HUES6 (cell line): Measurements from ENCODE around the gene SETD6.
"Not testable (repeated sequence)": the region's sequence is repeated elsewhere in the genome, so short reads cannot be mapped to it uniquely, and the experiment has no call there.

Experiments used
- H3K27ac ChIP-seq: 2 replicates; pipeline ENCODE4 v1.7.0; 2013; ENCODE audit warnings: low read depth, mild to moderate bottlenecking, low read length, inconsistent platforms
- H3K27me3 ChIP-seq: 2 replicates; pipeline ENCODE4 v1.6.1; 2013; ENCODE audit warnings: low read length; ENCODE audit not compliant: control insufficient read depth, insufficient read depth
- H3K36me3 ChIP-seq: 2 replicates; pipeline ENCODE4 v1.6.1; 2013; ENCODE audit warnings: low read length; ENCODE audit not compliant: control insufficient read depth, insufficient read depth
- H3K4me1 ChIP-seq: 2 replicates; pipeline ENCODE4 v1.6.1; 2013; ENCODE audit warnings: low read length; ENCODE audit not compliant: control insufficient read depth, insufficient read depth
- H3K4me3 ChIP-seq: 2 replicates; pipeline ENCODE4 v1.5.1; 2013; ENCODE audit warnings: low read depth, low read length
- H3K9ac ChIP-seq: one replicate; pipeline ENCODE4 v1.6.1; 2013; ENCODE audit warnings: mild to moderate bottlenecking, low read length
- H3K9me3 ChIP-seq: 2 replicates; pipeline ENCODE4 v1.6.1; 2013; ENCODE audit warnings: low read depth, low read length; ENCODE audit not compliant: control insufficient read depth, insufficient read depth

Gene SETD6

DNA sequence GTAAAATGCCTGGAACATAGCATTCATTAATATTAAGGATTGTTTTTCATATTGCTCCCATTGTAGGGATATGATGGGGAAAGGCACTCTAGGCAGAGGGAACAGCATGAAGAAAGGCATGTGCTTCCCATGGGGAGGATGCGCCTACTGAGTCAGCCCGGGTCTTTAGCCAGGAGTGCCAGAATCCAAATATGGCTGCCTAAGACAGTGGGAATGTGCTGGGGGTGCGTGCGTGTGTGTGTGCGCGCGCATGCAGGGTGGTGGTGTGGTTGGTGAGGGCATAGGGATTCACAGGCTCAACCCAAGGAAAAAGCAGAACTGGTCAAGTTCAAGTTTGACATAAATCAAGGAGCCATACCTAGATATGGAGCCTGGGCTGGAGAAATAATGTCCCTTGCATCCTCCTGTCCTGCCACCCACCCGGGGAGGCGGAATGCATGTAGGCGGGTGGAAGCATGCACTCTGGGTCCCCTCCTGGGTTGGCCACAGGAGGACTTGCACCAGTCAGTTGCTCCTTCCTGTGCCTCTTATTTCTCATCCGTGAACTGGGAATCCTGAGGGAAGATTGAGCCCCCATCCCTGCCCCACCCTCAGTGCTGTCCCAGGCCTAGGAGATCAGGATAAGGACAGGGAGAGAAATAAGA, 34.0 kb upstream of the SETD6 start:
- no peak overlapping the region for H3K27ac ChIP-seq
- no peaks in the 10 kb centered on the region for H3K36me3 ChIP-seq
- no peak overlapping the region for H3K9ac ChIP-seq
- H3K27me3 ChIP-seq: no peaks in the 10 kb centered on the region
- peaks cover 6% of the 10 kb centered on the region; the same call in 1 of the 2 replicates for H3K4me1 ChIP-seq
- no peaks in the 10 kb centered on the region for H3K9me3 ChIP-seq
- H3K4me3 ChIP-seq: no peak overlapping the region

DNA sequence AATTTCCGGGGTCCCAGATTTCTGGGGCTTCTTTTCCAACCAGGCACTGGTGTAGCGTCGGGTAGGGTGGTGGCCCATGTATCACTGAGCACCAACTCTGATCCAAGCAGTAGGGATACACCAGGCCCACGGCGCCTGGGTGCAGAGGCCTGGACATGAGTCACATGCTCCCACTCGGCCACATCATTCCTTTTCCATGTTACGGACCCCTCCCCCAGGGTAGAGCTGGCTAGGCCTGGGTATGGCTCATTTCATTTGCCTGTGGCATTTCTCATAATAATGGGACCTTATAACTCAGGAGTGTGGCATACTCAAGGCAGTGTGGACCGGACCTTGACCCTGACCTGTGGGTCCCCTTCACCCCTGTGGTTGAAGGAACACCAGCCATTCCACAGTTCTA, 33.4 kb upstream of the SETD6 start:
- H3K4me3 ChIP-seq: no peak overlapping the region
- no peaks in the 10 kb centered on the region for H3K27me3 ChIP-seq
- H3K9me3 ChIP-seq: no peaks in the 10 kb centered on the region
- peaks cover 6% of the 10 kb centered on the region; the same call in 1 of the 2 replicates for H3K4me1 ChIP-seq
- H3K27ac ChIP-seq: no peak overlapping the region
- no peak overlapping the region for H3K9ac ChIP-seq
- H3K36me3 ChIP-seq: no peaks in the 10 kb centered on the region

DNA sequence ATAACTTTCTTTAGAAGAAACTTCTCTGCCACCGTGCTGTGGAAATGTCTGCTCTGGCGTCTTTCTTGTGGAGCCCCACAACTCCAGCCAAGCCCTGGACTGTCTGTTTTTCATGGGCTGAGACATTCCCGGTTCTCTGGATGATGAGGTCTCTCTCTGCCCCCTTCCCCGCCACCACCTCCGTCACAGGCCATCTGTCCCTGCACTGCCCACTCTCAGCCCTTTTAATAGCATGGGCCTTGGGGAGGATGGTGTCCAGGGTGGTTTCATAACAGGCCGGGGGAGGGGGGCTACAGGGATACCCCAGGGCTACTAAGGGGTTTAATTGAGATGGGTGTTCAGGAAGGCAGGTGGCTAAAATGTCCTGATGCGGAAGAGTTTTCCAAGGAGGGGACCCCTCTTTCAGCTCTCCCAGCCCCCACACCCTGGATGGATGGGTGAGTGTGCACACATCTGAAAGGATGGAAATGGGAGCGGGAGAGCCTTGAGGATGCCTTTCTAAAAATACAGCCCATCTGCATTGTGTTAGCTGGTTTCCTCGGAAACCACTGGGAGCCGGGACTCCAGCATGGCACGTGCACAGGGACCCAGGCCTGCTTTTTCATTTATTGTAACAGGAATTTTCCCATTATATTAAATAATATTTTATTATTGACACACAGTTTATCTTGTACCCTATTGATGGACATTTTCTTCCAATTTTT, 30.0 kb upstream of the SETD6 start:
- H3K4me3 ChIP-seq: no peak overlapping the region
- H3K9ac ChIP-seq: no peak overlapping the region
- peaks cover 11% of the 10 kb centered on the region for H3K4me1 ChIP-seq
- no peaks in the 10 kb centered on the region for H3K27me3 ChIP-seq
- H3K27ac ChIP-seq: no peak overlapping the region
- H3K9me3 ChIP-seq: no peaks in the 10 kb centered on the region
- H3K36me3 ChIP-seq: no peaks in the 10 kb centered on the region

DNA sequence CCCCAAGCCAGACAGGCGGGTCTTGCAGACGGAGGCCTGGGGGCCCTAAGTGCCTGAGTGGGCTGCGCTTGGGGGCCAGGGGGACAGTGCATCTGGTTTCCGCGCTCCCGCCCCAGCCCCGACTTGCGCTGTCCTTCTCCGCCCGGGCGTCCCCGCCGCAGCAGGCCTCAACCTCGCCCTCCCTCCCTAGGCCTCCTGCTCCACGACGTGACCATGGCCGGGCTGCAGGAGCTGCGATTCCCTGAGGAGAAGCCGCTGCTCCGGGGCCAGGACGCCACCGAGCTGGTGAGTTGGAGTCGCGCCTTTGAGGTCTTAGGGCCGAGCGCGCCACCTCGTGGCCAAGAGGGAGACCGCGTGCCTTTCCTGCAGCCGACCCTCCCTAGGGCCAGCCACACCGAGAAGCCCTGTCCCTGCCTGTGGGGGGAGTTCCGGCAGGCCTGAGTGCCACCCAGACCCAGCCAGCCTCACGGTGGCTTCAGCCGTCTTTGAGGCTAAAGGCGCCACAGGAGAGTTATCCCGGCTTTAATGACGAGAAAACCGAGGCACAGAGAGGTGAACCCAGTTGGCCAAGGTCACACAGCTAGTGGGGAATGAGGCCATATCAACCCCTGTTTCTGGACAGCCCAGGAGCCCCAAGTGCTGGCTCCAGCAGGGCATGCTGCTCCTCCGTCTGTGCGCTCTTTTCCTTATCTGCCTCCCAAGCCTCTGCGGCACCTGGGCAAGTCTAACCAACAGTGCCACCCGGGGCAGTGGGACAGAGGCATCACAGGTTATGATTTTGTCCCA, 27.6 kb upstream of the SETD6 start:
- H3K27ac ChIP-seq: no peak overlapping the region
- H3K36me3 ChIP-seq: no peaks in the 10 kb centered on the region
- H3K4me3 ChIP-seq: peak overlapping the region; percentile 19; the same call in 1 of the 2 replicates
- peaks cover 9% of the 10 kb centered on the region for H3K4me1 ChIP-seq
- H3K27me3 ChIP-seq: no peaks in the 10 kb centered on the region
- no peaks in the 10 kb centered on the region for H3K9me3 ChIP-seq
- H3K9ac ChIP-seq: no peak overlapping the region

DNA sequence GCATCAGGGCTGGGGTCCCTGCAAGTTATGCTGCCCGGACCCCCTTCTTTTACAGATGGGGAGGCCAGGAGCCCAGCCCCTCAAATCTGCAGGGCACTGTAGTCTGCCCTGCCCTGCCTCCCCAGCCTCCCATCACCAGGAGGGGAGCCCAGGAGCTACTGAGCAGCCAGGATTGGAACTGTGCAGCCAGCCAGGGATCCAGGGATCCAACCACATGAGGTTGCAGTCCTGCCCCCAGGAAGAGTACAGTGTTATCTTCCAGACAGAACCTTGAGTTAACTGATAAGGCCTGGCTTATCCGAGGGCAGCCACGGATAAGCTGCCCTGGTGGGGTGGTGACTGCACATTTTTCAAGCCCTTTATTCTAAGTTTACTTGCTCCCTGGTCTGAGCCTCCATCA, 26.8 kb upstream of the SETD6 start:
- Histone ChIP-seq H3K9ac (no peak overlapping the region), H3K27ac (no peak overlapping the region), H3K4me1 (peaks cover 10% of the 10 kb centered on the region), H3K36me3 (no peaks in the 10 kb centered on the region), H3K9me3 (no peaks in the 10 kb centered on the region), H3K4me3 (no peak overlapping the region), H3K27me3 (no peaks in the 10 kb centered on the region)

DNA sequence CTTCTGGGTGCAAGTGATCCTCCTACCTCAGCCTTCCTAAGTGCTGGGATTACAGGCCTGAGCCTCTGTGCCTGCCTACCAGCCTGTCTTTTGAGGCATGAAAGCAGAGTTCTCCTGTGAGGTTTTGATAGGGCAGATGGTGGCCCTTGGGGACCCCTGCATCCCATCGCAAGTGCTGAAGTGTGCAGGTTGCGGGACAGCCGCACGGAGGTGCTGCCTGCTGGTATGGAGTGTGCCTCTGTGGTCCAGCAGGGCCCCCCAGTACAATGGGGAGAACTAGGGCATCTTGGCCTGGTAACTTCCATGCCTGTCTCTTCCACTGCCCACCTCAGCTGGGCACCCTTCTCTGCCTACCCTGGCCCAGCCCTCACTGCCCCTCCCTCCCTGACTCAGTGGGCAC, 25.3 kb upstream of the SETD6 start:
- Histone ChIP-seq H3K4me3 (no peak overlapping the region), H3K36me3 (no peaks in the 10 kb centered on the region), H3K9me3 (no peaks in the 10 kb centered on the region), H3K27me3 (no peaks in the 10 kb centered on the region), H3K27ac (no peak overlapping the region), H3K9ac (no peak overlapping the region), H3K4me1 (peaks cover 12% of the 10 kb centered on the region)

DNA sequence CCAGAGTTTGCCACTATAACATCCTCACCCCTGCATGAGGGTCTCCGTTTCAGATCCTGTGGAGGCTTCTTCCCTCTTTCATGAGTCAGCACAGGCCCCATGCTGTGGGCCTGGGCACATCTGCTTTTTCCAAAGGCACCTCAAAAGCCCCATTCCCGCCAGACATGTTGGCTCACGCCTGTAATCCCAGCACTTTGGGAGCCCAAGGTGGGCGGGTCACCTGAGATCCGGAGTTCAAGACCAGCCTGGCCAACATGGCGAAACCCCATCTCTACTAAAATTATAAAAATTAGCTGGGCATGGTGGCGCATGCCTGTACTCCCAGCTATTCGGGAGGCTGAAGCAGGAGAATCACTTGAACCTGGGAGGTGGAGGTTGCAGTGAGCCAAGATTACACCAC, 24.8 kb upstream of the SETD6 start:
- H3K27me3 ChIP-seq, H3K36me3 ChIP-seq, H3K9ac ChIP-seq, H3K9me3 ChIP-seq, H3K27ac ChIP-seq, H3K4me3 ChIP-seq: not testable (repeated sequence)
- H3K4me1 ChIP-seq: peaks cover 16% of the 10 kb centered on the region

DNA sequence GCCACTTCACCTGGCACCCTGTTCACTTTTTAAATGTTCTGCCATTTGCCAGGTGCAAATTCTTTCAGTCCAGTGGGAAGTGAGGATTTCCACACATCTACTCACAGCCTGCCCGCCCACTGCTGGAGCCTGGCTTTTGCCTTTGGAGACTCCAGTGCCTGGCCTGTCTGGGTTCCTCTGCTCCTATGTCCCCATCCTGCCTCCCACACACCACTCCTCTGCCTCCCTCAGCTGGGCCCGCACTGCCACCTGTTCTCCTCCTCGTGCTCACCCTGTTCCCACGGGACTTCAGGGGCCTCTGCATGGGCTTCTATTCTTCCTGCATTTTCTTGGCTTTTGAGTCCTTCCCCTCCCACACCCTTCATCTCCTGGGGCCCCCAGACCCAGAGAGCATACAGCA, 23.3 kb upstream of the SETD6 start:
- Histone ChIP-seq H3K9me3 (no peaks in the 10 kb centered on the region), H3K9ac (no peak overlapping the region), H3K4me1 (peaks cover 26% of the 10 kb centered on the region), H3K4me3 (no peak overlapping the region), H3K27me3 (no peaks in the 10 kb centered on the region), H3K27ac (no peak overlapping the region), H3K36me3 (no peaks in the 10 kb centered on the region)

DNA sequence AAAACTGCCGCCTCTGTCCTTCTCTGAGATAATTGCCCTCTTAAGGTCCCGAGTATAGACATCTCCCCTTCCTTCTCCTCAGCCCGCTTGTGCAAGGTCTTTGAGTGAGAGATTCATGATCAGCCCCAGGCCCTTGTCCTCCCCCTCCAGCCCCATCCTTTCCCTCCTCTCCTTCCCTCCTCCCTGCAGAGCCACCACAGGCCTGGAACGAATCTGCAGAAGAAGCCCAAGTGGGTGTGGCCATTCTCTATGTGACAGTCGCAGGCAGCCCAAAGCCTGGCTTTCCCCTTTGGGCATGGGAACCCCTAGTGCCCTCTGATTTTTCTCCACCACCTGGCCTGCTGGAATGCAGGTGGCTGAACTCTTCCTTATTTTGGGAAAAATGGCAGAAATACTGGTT, 22.6 kb upstream of the SETD6 start:
- H3K4me1 ChIP-seq: peaks cover 26% of the 10 kb centered on the region
- H3K9ac ChIP-seq: no peak overlapping the region
- no peaks in the 10 kb centered on the region for H3K27me3 ChIP-seq
- no peaks in the 10 kb centered on the region for H3K36me3 ChIP-seq
- no peak overlapping the region for H3K27ac ChIP-seq
- no peak overlapping the region for H3K4me3 ChIP-seq
- H3K9me3 ChIP-seq: no peaks in the 10 kb centered on the region

DNA sequence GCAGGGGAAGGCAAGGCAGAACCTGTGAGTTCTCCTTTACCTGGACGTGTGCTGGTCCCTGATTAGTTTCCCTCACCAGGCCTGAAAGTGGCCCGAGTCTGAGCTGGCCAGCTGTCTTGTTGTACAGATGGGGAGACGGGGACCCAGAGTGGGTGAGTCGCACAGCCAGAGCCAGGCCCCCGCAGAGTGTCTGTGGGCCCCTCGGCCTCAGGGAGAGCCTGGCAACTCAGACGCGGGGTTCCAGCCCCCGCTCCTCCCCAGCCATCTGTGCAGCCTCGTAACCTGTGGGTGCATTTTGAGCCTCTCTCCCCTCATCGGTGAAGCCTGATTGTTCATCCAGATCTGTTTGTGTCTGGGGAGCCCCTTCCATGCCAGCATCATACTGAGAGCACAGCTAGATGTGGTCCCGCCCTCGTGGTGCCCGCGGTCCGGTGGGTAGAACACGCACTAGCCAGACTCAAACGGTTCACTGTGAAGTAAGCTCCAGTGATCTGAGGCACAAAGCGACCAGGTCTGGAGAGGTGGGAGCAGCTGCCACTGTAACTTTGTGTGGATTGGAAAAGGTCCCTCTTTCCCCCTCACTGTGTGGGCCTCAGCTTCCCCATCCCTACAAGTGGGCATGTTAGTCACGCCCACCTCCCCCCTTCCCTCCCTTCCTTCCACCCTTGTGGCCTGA, 21.4 kb upstream of the SETD6 start:
- H3K9ac ChIP-seq: no peak overlapping the region
- peaks cover 21% of the 10 kb centered on the region for H3K4me1 ChIP-seq
- no peaks in the 10 kb centered on the region for H3K27me3 ChIP-seq
- no peaks in the 10 kb centered on the region for H3K9me3 ChIP-seq
- H3K36me3 ChIP-seq: no peaks in the 10 kb centered on the region
- H3K27ac ChIP-seq: no peak overlapping the region
- no peak overlapping the region for H3K4me3 ChIP-seq
